ENCODE data around the gene ABHD2. TPM values are rescaled to one million over a fixed set of nuclear protein-coding genes. Genes with fewer than 3 reads are reported as not detected.

Gene ABHD2
- total RNA-seq, 1 experiment from 2014 or later, result 15.6 TPM

DNA sequence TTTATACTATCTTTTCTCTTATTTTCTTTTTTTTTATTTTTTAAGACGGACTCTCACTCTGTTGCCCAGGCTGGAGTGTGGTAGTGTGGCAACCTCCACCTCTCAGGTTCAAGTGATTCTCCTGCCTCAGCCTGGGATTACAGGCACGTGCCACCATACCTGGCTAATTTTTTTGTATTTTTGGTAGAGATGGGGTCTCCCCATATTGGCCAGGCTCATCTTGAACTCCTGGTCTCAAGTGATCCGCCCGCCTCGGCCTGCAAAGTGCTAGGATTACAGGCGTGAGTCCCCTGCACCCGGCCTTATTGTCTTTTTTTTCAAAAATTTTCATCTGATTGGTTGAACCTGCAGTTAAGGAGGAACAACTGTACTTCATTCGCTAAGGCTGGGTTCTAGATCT, 21.8 kb downstream of the ABHD2 start:
- H3K27ac Mint-ChIP-seq, result peak overlapping the region in 1 of 3 experiments; percentile 72; a peak in 1 of 7 replicates

More for the DNA sequence above, 21.8 kb downstream of the ABHD2 start:
- Mint-ChIP-seq H3K9me3 (no peaks in the 10 kb centered on the region), H3K4me3 (no peak overlapping the region), H3K36me3 (ENCODE audit: insufficient read depth in 1 of 3, low read depth in 3 of 3) (no peaks in the 10 kb centered on the region; a peak in 1 of 7 replicates), H3K4me1 (peaks cover 22 to 56% of the 10 kb centered on the region in 2 experiments), H3K27me3 (ENCODE audit: low read depth) (no peaks in the 10 kb centered on the region)
- Histone ChIP-seq H4K8ac (replicated peaks; ENCODE audit: insufficient read length, low read depth, low read length) (no peak overlapping the region), H2BK12ac (ENCODE audit: insufficient read length, low read depth, low read length) (no peak overlapping the region), H3T11ph (ENCODE audit: low read length) (no peak overlapping the region), H2AK5ac (ENCODE audit: insufficient read length, low read length) (no peak overlapping the region), H4K5ac (ENCODE audit: insufficient read length, low read depth, low read length) (no peak overlapping the region), H3K18ac (ENCODE audit: insufficient read length, low read depth, low read length) (no peak overlapping the region), H3K23ac (ENCODE audit: insufficient read length, low read depth, low read length) (no peak overlapping the region), H3K56ac (ENCODE audit: insufficient read length, low read depth, low read length) (no peak overlapping the region), H3K79me2 (ENCODE audit: insufficient read depth, low read length) (no peaks in the 10 kb centered on the region), H2AFZ (ENCODE audit: low read length) (no peak overlapping the region), H3K4ac (ENCODE audit: low read depth, low read length) (no peak overlapping the region), H3K14ac (ENCODE audit: insufficient read depth, low read length) (no peak overlapping the region), H3K27me3 (ENCODE audit: insufficient read depth, low read length) (no peaks in the 10 kb centered on the region), H2BK120ac (ENCODE audit: low read depth, low read length, poor library complexity, severe bottlenecking) (no peak overlapping the region), H4K91ac (ENCODE audit: insufficient read length, low read depth, low read length) (no peak overlapping the region), H3K4me2 (ENCODE audit: insufficient read depth, insufficient read length, low read length) (no peak overlapping the region), H3K9ac (ENCODE audit: extremely low read depth, insufficient read length, low read length) (no peak overlapping the region), H2BK20ac (ENCODE audit: low read depth, low read length, poor library complexity, severe bottlenecking) (no peak overlapping the region), H2BK15ac (ENCODE audit: low read depth, low read length) (no peak overlapping the region), H3K9me3 (ENCODE audit: control insufficient read depth, low read depth, low read length) (no peaks in the 10 kb centered on the region), H3K4me1 (ENCODE audit: insufficient read depth, low read length) (peaks cover 7% of the 10 kb centered on the region; the same call in 1 of the 2 replicates), H3K27ac (ENCODE audit: insufficient read length, low read depth, low read length) (no peak overlapping the region), H2BK5ac (ENCODE audit: insufficient read length, low read length) (no peak overlapping the region), H3K79me1 (ENCODE audit: insufficient read depth, low read depth, low read length, poor library complexity, severe bottlenecking) (no peaks in the 10 kb centered on the region), H3K23me2 (ENCODE audit: insufficient read length, low read depth, low read length, poor library complexity, severe bottlenecking) (no peaks in the 10 kb centered on the region), H4K20me1 (ENCODE audit: control insufficient read depth, insufficient read depth, insufficient read length) (no peaks in the 10 kb centered on the region)
- DNase-seq, result no peak
- no CpG with 5 or more reads among the region's 8 CpGs for WGBS (ENCODE audit: extremely low coverage, insufficient read length, low lambda C conversion rate)
- TF ChIP-seq, protein P1, sequence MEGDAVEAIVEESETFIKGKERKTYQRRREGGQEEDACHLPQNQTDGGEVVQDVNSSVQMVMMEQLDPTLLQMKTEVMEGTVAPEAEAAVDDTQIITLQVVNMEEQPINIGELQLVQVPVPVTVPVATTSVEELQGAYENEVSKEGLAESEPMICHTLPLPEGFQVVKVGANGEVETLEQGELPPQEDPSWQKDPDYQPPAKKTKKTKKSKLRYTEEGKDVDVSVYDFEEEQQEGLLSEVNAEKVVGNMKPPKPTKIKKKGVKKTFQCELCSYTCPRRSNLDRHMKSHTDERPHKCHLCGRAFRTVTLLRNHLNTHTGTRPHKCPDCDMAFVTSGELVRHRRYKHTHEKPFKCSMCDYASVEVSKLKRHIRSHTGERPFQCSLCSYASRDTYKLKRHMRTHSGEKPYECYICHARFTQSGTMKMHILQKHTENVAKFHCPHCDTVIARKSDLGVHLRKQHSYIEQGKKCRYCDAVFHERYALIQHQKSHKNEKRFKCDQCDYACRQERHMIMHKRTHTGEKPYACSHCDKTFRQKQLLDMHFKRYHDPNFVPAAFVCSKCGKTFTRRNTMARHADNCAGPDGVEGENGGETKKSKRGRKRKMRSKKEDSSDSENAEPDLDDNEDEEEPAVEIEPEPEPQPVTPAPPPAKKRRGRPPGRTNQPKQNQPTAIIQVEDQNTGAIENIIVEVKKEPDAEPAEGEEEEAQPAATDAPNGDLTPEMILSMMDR (conservative IDR thresholded peaks at IDR 0.05), result no peak
